ENCODE results near the gene UBAP1L. TPM values are rescaled to one million over a fixed set of nuclear protein-coding genes. Genes with fewer than 3 reads are reported as not detected.

The UBAP1L gene
- total and polyA plus RNA-seq, 8 donors: 1.5 to 11.4 (median 2.6) TPM

DNA sequence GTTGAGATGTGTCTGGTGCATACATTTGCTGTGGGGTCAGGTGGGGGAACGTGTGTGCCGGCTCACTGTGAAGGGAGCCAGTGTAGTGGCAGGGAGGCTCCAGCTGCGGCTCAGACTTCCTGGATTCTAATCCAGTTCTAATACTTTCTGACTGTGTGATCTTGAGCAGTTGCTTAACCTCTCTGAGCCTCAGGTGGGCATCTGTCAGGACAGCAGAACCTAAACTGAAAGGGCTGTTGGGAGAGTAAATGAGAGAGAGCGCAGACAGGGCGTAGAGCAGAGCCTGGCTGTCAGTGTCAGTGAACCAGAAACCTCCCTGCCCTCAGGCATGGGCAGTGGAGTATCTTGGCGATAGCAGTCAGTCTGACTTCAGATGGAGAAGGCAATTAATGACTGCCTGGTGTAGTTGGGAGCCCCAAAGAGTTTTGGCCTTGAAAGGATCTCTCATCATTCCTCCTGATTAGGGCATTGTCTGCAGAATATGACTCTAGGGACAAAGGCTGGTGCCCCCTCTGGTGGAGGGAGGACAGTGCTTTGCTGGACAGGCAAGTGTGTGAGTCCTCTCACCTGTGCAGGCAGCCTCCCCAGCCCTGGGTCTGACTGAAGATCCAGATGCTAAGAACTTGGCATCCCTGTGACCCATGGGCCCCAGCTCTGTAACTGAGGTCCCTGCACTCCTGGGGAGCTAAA is 28.9 kb downstream of the UBAP1L start:
- ATAC-seq (peak in 3 of 4 donors; percentile 43 to 68 (median 58)), FAIRE-seq (no peak), DNase-seq (peak in 2 of 6 donors; percentile 27 to 59)
- intact Hi-C loops (cut with DNase I): no loop called here
- 61 to 84% methylated on average over 6 of the region's 6 CpGs for WGBS, 2 donors
- TF ChIP-seq, protein P1, sequence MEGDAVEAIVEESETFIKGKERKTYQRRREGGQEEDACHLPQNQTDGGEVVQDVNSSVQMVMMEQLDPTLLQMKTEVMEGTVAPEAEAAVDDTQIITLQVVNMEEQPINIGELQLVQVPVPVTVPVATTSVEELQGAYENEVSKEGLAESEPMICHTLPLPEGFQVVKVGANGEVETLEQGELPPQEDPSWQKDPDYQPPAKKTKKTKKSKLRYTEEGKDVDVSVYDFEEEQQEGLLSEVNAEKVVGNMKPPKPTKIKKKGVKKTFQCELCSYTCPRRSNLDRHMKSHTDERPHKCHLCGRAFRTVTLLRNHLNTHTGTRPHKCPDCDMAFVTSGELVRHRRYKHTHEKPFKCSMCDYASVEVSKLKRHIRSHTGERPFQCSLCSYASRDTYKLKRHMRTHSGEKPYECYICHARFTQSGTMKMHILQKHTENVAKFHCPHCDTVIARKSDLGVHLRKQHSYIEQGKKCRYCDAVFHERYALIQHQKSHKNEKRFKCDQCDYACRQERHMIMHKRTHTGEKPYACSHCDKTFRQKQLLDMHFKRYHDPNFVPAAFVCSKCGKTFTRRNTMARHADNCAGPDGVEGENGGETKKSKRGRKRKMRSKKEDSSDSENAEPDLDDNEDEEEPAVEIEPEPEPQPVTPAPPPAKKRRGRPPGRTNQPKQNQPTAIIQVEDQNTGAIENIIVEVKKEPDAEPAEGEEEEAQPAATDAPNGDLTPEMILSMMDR (IDR thresholded peaks at IDR 0.05): peak in 2 of 4 donors; percentile 16 to 22
- Histone ChIP-seq H3K9me3 (no peaks in the 10 kb centered on the region), H3K4me1 (no peaks in the 10 kb centered on the region), H3K36me3 (no peaks in the 10 kb centered on the region), H3K27me3 (no peaks in the 10 kb centered on the region), H3K27ac (no peak overlapping the region), H3K4me3 (no peak overlapping the region)

DNA sequence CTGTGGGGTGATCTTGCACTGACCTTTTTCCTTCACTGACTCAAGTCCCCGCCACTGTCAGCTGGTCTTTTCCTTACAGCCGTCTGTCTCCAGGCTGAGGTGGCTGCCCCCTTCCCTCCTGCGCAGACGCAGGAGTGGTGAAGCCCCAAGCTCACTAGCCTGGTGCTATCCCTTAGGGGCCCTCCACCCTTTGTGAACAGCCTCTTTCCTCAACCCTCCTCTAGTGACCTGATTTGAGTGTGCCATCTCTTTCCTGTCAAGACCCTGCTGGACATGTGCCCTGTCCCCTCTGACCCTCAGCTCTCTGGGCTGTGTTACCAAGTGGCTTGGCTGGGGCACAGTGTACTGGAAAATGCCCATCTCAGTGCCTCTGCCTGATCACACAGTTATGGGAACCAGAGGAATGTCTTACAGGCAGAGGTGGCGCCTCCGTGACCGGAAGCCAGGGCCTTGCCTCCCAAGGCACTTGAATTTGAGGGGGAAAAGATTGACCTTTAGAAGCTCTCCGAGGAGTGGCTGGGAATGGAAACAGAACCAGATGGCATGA is 29.7 kb downstream of the UBAP1L start:
- H3K36me3 ChIP-seq: no peaks in the 10 kb centered on the region
- H3K9me3 ChIP-seq: no peaks in the 10 kb centered on the region
- no peak overlapping the region for H3K4me3 ChIP-seq
- FAIRE-seq (no peak), ATAC-seq (no peak), DNase-seq (no peak)
- 53 to 60% methylated on average over 8 of the region's 8 CpGs for WGBS, 2 donors
- H3K27ac ChIP-seq: no peak overlapping the region
- H3K27me3 ChIP-seq: no peaks in the 10 kb centered on the region
- H3K4me1 ChIP-seq: no peaks in the 10 kb centered on the region
- intact Hi-C loops (cut with DNase I): no loop called here
- TF ChIP-seq, protein P1 (IDR thresholded peaks at IDR 0.05): no peak

DNA sequence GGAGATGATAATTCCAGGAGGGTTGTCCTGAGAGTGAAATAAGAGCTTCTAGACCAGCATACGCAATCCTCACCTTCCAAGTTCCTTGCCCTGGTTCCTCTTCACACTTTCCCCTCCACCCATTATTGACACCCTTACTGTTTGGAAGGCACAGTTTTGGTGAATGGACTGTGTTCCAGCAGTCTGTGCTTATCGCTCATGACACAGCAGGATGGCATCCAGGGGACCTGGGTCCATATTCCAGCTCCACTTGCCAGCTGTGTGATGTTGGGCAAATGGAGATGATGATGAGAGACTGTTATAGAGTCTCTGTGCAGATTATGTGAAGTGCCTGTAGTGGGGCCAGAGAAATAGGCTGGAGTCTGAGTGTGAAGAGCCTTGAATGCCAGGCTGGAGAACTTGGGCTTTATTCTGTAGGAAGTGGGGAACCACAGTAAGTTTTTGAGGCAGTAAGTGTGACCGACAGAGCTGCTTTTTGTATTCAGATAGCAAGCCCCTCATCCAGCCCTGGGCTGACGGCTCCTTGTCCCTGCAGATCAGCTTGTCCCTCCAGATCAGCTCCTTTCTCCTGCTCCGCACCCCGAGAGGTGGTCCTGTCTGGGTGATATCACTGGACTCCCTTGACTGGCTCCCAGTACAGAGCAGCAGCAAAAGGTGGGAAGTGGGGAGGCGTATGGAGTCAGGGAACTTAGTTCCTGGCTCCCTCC is 30.3 kb downstream of the UBAP1L start:
- Histone ChIP-seq H3K27ac (no peak overlapping the region), H3K4me1 (no peaks in the 10 kb centered on the region), H3K36me3 (no peaks in the 10 kb centered on the region), H3K9me3 (no peaks in the 10 kb centered on the region), H3K27me3 (no peaks in the 10 kb centered on the region), H3K4me3 (no peak overlapping the region)
- intact Hi-C loops (cut with DNase I): no loop called here
- FAIRE-seq: no peak
- no peak for DNase-seq
- TF ChIP-seq, protein P1 (IDR thresholded peaks at IDR 0.05): no peak
- 59 to 75% methylated on average over 7 of the region's 7 CpGs for WGBS, 2 donors
- no peak for ATAC-seq

DNA sequence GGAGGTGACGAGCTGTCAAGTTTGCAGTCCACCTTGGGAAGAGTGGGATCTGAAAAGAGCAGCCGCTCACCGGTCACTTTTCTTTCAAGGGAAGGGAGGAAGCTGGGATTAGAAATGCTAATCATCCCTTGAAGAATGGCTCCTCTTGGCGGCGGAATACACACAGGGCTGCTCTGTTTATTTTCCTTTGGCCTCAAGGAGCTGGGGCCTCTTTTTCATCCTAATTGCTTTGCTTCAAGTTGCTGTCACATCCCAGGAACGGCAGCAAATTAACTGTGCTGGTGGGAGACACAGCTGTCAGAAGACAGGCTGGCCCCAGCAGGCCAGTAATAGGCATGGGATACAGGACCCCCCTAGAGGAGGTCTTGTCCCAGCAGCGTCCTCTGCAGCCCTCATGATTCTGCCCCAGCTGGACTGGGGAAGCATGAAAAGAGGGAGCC is 31.7 kb downstream of the UBAP1L start:
- DNase-seq: no peak
- ATAC-seq: no peak
- no peaks in the 10 kb centered on the region for H3K27me3 ChIP-seq
- no peak overlapping the region for H3K4me3 ChIP-seq
- no peak for FAIRE-seq
- intact Hi-C loops (cut with DNase I): no loop called here
- H3K4me1 ChIP-seq: no peaks in the 10 kb centered on the region
- no peaks in the 10 kb centered on the region for H3K9me3 ChIP-seq
- H3K36me3 ChIP-seq: no peaks in the 10 kb centered on the region
- TF ChIP-seq, protein P1 (IDR thresholded peaks at IDR 0.05): no peak
- WGBS, 2 donors: 28% methylated on average over 7 of the region's 7 CpGs
- no peak overlapping the region for H3K27ac ChIP-seq
